HCT116 (cell line): ENCODE data around the gene BRAP.

ENCODE experiments used
- CTCF ChIP-seq, 3 experiments: fragments of 200-600 bp in 1 of 3; sonication (generic) in 1 of 3; IDR thresholded peaks in 2 of 3; conservative IDR thresholded peaks in 1 of 3; 2 replicates each; pipeline ENCODE4 v1.5.1; 2012 to 2017; ENCODE audit warnings: low read depth in 2 of 3, low read length in 2 of 3, antibody characterized with exemption in 1 of 3, borderline replicate concordance in 1 of 3, control low read depth in 1 of 3, mild to moderate bottlenecking in 1 of 3, mixed read lengths in 1 of 3, mixed run types in 1 of 3, moderate library complexity in 1 of 3; ENCODE audit not compliant: insufficient read depth in 1 of 3
- EGR1 ChIP-seq: IDR thresholded peaks from 2 replicates; pipeline ENCODE4 v1.6.1; 2012; ENCODE audit warnings: low read depth
- ELF1 ChIP-seq: IDR thresholded peaks from 2 replicates; pipeline ENCODE4 v1.6.1; 2012; ENCODE audit warnings: low read depth, borderline replicate concordance
- EZH2 ChIP-seq: fragments of 200-600 bp; sonication (generic); IDR thresholded peaks from 2 replicates; pipeline ENCODE4 v1.6.1; 2017; ENCODE audit warnings: antibody characterized with exemption, mixed run types
- POLR2A ChIP-seq: IDR thresholded peaks from 2 replicates; pipeline ENCODE4 v1.7.0; 2011; ENCODE audit warnings: borderline replicate concordance; ENCODE audit not compliant: insufficient read depth, insufficient read length; ENCODE audit errors: extremely low read depth
- POLR2AphosphoS5 ChIP-seq: IDR thresholded peaks from 2 replicates; pipeline ENCODE4 v1.6.1; 2011; ENCODE audit warnings: mild to moderate bottlenecking, low read depth, low read length, moderate library complexity
- SIN3A ChIP-seq: IDR thresholded peaks from 2 replicates; pipeline ENCODE4 v1.6.1; 2012; ENCODE audit warnings: low read depth

- TF ChIP-seq CTCF (IDR thresholded peaks at IDR 0.05 in 2 of 3, conservative IDR thresholded peaks at IDR 0.05 in 1 of 3; ENCODE audit: borderline replicate concordance in 1 of 3, insufficient read depth in 1 of 3, low read depth in 2 of 3, low read length in 2 of 3): no peak
- no peak for TF ChIP-seq EZH2
- TF ChIP-seq ELF1: no peak
- no peak for TF ChIP-seq POLR2AphosphoS5
- no peak for TF ChIP-seq POLR2A
- TF ChIP-seq SIN3A: no peak
- no peak for TF ChIP-seq EGR1
Measured at GRCh38 chr12:111728795-111729194, 43.0 kb upstream of the BRAP start.
